GM19455 (cell line): Measurements from ENCODE around the gene CUX1.

ENCODE experiments used
- ATAC-seq: cut with Tn5 transposase; IDR thresholded peaks from one replicate; pipeline ENCODE4 v1.9.1; 2021; ENCODE audit not compliant: unreplicated experiment

Gene CUX1

DNA sequence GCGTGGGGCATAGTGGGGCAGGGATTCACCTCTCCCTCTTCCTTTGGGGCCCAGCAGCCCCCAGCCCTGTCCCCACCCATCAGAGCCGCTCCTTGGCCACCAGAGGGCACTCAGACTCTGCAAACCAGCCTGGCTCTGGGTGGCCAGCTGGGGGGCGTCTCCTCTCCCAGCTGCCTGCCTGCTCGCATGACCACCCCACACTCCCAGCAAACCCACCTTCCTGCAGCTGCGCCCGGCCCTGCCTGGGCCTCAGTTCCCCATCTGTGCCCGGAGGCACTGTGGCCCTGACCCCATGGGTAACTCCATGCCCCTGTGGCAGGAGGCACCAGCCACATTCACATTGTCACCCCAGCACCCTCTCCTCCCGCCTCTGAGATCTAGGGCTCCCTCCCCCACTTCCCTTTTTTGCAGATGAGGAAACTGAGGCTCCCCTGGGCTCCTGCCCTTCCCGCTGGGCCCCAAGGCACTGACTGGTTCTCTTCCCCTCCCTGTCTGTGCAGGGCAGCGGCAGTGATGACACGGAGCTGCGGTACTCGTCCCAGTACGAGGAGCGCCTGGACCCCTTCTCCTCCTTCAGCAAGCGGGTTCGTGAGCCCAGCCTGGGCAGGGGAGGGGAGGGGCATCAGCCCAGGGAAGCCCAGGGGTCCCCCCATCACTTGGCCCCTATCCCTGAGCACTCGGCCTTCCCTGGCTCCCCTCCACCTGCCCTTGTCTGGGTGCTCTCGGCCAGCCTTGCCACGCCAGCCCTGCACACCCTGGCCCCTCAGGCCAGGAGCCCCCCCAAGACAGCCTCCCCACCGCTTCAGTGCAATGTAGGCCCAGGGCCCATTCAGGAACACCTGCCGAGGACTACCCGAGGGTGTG lies 462.3 kb downstream of the CUX1 start:
- peak; percentile 72 for ATAC-seq

GRCh38 chr7:102280521-102280920 lies 463.1 kb downstream of the CUX1 start:
- ATAC-seq = no peak

DNA sequence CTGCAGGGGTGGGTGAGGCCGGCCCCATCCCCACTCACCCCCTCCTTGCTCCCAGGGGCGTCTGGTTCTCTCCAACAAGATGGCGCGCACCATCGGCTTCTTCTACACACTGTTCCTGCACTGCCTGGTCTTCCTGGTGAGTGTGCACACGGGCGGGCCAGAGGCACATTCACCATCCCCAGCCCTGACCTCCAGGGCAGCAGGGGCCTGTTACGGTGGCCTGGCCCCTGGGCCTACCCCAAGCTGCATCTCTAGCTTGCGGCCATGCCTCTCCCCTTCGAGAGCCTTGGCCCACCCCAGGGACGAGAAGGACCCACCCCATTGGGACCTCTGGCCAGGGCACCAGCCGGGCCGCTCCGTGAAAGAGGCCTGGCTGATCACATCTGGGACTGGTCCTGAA lies 464.4 kb downstream of the CUX1 start:
- no peak for ATAC-seq

- no peak for ATAC-seq
Measured at GRCh38 chr7:102282465-102283362, 465.3 kb downstream of the CUX1 start.

DNA sequence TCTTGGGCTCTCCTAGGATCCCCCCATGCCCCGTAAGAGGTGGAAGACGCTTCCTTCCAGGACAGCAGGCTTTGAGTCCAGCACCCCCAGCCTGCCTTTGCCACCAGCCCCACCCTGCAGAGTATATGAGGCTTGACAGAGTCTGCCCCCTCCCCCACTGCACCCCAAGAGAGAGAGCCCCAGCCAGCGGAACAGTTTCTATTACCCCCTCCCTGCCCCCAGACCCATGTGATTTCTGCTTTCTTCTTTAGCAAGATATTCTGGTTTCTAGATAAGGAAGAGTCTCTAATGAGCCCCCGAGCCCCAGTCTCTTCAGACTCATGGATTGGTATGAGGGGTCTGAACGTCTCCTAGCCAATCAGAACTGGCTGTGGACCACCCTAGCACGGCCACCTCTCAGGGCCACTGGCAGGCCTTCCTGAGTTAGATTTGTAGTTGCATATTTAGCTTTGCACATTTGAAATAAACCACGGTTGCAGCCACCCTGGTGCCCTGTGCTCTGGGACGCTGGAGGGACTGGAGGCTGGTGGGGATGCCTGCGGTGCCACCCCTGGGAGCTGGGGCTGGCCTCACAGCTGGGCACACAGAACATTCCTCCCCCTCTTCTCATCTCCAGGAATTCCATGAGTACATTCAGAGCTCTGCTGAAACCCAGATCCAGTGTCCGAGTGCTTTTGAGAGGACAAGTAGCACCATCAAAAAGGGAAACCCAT lies 466.2 kb downstream of the CUX1 start:
- no peak for ATAC-seq

DNA sequence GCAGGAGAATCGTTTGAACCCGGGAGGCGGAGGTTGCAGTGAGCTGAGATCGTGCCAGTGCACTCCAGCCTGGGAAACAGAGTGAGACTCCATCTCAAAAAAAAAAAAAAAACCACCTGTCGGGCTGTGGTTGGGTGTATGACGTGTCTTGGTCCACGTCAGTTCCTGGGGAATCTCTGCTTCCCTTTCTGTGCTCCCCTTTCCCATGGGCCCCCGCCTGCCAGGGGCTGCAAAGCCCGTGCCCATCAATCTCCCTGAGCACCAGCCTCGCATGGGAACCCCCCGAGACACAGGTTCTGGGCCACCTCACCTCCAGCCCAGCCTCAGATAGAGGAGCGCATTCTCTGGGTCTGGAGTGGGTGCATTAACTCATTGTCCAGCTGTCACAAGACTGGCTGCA lies 467.0 kb downstream of the CUX1 start:
- ATAC-seq = no peak

DNA sequence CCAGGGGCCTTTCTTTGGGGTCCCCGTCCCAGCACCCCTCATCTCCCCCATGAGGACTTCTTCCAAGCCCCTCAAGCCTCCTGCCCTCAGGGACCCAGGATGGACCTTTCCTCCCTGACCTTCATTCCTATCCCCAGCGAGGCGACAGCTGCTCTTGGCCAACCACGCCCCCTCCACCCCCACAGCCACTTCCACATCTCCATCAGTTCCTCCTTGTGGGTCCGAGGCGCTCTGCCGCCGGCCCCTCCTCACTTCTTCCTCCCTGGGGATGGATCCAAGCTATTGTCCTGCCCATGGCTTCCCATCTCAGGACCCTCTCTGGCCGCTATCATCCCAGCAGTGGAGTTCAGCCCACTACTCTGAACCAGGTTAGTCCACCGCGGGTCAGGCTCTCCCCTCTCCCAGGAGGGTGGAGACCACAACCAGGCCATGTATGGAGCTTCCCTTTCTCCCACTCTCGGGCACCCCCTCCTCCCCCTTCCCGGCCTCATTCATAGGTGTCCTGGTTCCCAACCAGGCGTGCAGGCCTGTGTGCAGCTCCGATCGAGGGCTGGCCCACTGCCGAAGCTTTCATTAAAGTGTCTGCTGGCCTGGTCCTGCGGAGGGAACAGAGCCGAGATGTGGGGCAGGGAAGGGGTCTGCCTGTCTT lies 467.6 kb downstream of the CUX1 start:
- ATAC-seq = no peak

DNA sequence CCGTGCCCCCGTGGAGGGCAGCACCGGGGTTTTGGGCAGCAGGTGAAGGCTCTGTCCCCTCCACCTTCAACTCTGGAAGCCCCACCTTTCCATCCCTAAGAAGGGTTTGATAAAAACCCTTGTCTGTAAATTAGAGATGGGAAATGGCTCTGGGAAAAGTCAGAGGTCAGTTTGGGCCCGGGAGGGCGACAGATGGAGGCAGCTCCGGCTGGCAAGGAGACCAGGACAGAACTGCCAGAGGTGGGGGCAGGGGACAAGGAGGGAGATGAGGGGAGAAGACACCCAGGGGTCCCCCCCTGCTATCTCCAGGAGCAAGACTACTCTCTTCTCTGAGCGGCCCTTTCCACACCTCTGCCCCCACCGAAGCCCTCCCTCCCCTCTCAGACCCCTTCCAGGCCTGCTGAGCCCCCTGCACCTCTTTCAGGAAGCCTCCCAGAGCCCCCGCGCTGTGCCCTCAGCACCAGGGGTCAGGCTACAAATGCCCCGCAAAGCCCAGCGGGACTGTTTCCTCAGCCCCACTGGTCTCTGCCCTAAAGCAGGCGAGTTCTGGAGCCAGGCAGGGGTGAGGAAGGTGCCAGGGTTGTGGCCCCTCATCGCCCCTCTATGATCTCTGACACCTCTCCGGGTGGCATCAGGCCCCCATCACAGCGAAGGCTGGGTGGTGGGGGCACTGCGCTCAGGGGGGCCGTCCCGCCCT lies 468.3 kb downstream of the CUX1 start:
- ATAC-seq = peak; percentile 2

GRCh38 chr7:102286237-102287110 lies 469.0 kb downstream of the CUX1 start, which contains the start of gene SH2B2:
TSS of gene SH2B2 (plus strand) at chr7:102286868. CDS start at chr7:102300551, 13,683 bp downstream.
- peak; percentile 26 for ATAC-seq

DNA sequence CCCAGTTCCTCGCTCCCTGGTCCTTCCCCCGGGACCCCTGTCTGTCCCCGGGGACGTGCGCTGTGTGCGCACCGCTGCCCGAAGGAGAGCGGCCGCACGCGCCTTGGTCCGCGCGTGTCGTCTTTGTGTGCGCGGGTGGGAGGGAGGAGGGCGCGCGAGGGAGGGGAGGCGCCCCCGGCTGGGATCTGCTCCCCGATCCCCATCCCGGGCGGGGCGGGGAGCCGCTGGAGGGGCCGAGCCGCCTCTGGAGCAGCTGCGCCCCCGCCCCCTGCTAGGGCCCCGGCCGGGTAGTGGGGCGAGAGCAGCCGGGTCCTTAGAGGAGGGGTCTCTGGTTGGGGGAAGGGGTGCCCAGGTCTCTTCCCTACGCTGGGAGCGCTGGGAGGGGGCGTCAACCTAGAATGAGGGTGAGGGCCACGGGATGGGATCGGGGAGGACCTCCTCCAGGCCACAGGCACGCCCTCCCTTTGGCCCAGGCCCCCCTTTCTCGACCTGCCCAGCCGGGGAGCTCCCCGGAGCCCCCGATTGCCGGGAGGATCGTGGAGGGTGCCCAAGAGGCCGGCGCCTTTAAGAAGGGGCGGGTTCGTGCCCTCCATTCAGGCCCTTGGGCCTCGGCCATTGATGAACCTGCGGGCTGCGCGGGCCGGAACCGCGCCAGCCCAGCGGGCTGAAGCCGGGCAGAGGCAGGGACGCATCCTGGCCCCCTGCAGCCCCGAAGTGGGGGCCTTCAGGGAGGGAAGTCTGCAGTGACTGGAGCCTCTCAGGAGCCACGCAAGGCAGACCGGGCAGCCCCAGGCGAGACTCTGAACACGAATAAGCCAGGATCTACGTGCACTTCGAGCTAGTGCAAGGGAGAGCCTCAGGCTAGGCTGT lies 469.9 kb downstream of the CUX1 start:
- peak; percentile 6 for ATAC-seq

DNA sequence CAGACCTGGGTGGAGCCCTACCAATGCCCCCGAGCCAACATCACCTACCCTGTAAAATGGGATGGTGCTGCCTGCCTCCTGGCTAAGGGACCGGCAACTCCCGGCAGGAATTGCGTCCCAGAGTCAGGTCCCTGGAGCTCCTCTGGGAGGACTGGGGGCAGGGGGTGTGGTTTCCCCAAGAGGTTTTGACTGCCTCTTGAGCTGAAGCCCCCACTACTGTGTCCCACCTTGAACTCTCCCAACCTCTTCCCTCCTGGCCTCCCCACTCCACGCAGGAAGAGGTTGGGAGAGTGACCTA lies 470.5 kb downstream of the CUX1 start:
- ATAC-seq = no peak

DNA sequence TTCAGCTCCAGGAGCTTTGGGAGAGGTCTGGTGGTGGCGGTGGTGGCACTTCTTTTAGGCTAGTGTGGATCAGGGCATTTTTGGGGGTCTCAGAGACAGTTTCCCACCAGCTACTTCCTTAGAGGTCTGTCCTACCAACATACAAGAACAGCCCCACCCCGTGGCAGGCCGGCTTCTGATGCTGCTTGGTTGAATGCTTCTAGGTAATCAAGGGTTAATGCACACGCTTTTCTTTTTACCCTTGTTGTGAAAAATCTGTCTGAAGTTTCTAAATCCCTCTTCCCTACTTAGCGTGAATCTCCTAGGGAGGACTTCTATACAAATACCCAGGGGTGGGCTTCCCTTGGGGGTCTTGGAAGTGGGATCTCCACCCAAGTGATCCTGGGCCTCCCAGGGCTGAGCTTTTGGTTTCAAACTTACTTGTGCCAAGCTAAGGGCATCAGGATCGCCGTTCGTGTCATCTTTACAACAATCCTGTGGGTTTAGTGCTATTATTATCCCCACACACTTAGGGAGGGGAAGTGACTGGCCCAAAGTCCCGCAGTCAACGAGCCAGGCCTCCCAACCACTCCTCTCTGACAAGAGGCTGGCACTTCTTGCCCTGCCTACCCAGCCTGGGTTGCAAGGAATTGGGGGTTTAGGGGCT lies 471.0 kb downstream of the CUX1 start:
- ATAC-seq = no peak

DNA sequence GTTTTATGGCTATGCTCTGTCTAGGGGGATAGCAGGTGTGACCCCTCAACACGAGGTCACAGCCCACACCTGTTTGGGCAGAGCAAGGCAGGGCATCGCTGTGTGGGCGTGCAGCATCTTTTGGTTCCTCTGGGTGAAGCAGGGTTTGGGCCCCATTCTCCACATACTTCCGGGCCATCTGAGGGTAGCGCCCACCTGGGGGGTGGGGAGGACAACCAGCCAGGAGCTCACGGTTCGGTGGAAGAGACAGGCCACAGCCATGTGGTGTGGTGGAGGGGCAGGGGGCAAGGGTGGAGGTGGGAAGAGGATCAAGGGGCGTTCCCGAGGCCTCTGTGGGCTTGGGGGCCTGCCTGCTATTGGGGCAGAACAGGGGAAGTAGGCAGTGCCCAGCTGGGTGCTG lies 471.6 kb downstream of the CUX1 start:
- ATAC-seq = no peak

- ATAC-seq = peak; percentile 41
Measured at GRCh38 chr7:102291056-102291915, 473.9 kb downstream of the CUX1 start.

- ATAC-seq = no peak
Measured at GRCh38 chr7:102291916-102292267, 474.5 kb downstream of the CUX1 start.

GRCh38 chr7:102292813-102293798 lies 475.7 kb downstream of the CUX1 start:
- no peak for ATAC-seq
